PC-9 (cell line): ENCODE results near the gene SSTR3. TPM values are rescaled to one million over a fixed set of nuclear protein-coding genes. Genes with fewer than 3 reads are reported as not detected.
"Not testable (repeated sequence)": the region's sequence is repeated elsewhere in the genome, so short reads cannot be mapped to it uniquely, and the experiment has no call there.

ENCODE experiments used
- BruUV-seq: library from RNA; stranded (reverse); fragments of 400-500 nt; replicated peaks from 2 replicates; lab custom pipeline; 2021; lab: Mats Ljungman, UMichigan
- CTCF ChIA-PET: fragments of 300-600 bp; sonication (Branson Sonifier 250); formaldehyde crosslinking; loops from one replicate; lab custom pipeline; 2022; ENCODE audit warnings: antibody characterized with exemption; lab: Charles Lee
- POLR2A ChIA-PET: fragments of 300-600 bp; sonication (Branson Sonifier 250); formaldehyde crosslinking; loops from one replicate; lab custom pipeline; 2022; ENCODE audit warnings: antibody characterized with exemption; ENCODE audit not compliant: unreplicated experiment; lab: Charles Lee
- DNase-seq, 2 experiments: peaks; one replicate each; pipeline versions ENCODE4 v3.0.0 to v3.0.0-alpha.2; 2015 to 2022; ENCODE audit warnings: mixed read lengths in 1 of 2
- H2AFZ ChIP-seq: fragments of 200-600 bp; sonication (generic); 2 replicates; pipeline ENCODE4 v1.8.1; 2017; ENCODE audit warnings: antibody characterized with exemption
- H3F3A ChIP-seq: fragments of 200-600 bp; sonication (generic); 2 replicates; pipeline ENCODE4 v1.8.1; 2017; ENCODE audit warnings: antibody characterized with exemption, mild to moderate bottlenecking, low read depth; ENCODE audit not compliant: insufficient read depth
- H3K27ac ChIP-seq: fragments of 200-600 bp; sonication (generic); 2 replicates; pipeline ENCODE4 v1.6.1; 2016; ENCODE audit warnings: mixed run types
- H3K27me3 ChIP-seq: fragments of 200-600 bp; sonication (generic); 2 replicates; pipeline ENCODE4 v1.6.1; 2016; ENCODE audit warnings: low read depth, mixed run types; ENCODE audit not compliant: insufficient read depth
- H3K36me3 ChIP-seq: fragments of 200-600 bp; sonication (generic); 2 replicates; pipeline ENCODE4 v1.6.1; 2016; ENCODE audit warnings: low read depth, mixed run types
- H3K4me1 ChIP-seq: fragments of 200-600 bp; sonication (generic); replicated peaks from 2 replicates; pipeline ENCODE4 v1.6.1; 2016; ENCODE audit warnings: mixed run types; ENCODE audit not compliant: insufficient read depth
- H3K4me2 ChIP-seq: fragments of 200-600 bp; sonication (generic); 2 replicates; pipeline ENCODE4 v1.6.1; 2017; ENCODE audit warnings: mixed run types
- H3K4me3 ChIP-seq: fragments of 200-600 bp; sonication (generic); 2 replicates; pipeline ENCODE4 v1.6.1; 2016; ENCODE audit warnings: mixed run types
- H3K79me2 ChIP-seq: fragments of 200-600 bp; sonication (generic); 2 replicates; pipeline ENCODE4 v1.6.1; 2017; ENCODE audit warnings: low read depth, mixed run types
- H3K9me2 ChIP-seq: fragments of 200-600 bp; sonication (generic); 2 replicates; pipeline ENCODE4 v1.8.1; 2017; ENCODE audit warnings: mild to moderate bottlenecking; ENCODE audit not compliant: insufficient read depth
- H3K9me3 ChIP-seq: fragments of 200-600 bp; sonication (generic); 2 replicates; pipeline ENCODE4 v1.8.1; 2016; ENCODE audit warnings: low read depth; ENCODE audit not compliant: insufficient read depth
- H4K20me1 ChIP-seq: fragments of 200-600 bp; sonication (generic); 2 replicates; pipeline ENCODE4 v1.8.1; 2017; ENCODE audit not compliant: insufficient read depth
- CTCF ChIP-seq: fragments of 200-600 bp; sonication (generic); conservative IDR thresholded peaks from 2 replicates; pipeline ENCODE4 v1.6.1; 2017; ENCODE audit warnings: mixed run types, antibody characterized with exemption, mild to moderate bottlenecking, moderate library complexity
- EZH2 ChIP-seq: fragments of 200-600 bp; sonication (generic); IDR thresholded peaks from 2 replicates; pipeline ENCODE4 v1.8.0; 2017; ENCODE audit warnings: antibody characterized with exemption, low read depth
- intact Hi-C: fragments of 100-400 bp; cut with micrococcal nuclease; formaldehyde crosslinking; loops from one replicate; pipeline ENCODE4 v1.10.0; 2022; ENCODE audit not compliant: unreplicated experiment
- total RNA-seq: library from RNA; stranded (reverse); gene quantifications from 2 replicates; pipeline ENCODE4 v1.2.3, GENCODE V29; 2021

Gene SSTR3
- total RNA-seq, 1 experiment from 2014 or later = not detected

GRCh38 chr22:37173709-37174108 lies 38.6 kb downstream of the SSTR3 start:
- Histone ChIP-seq H3K9me2 (no peaks in the 10 kb centered on the region), H3K4me3 (no peak overlapping the region), H4K20me1 (no peaks in the 10 kb centered on the region), H2AFZ (no peak overlapping the region), H3F3A (peaks cover 5% of the 10 kb centered on the region; the same call in 1 of the 2 replicates), H3K4me2 (no peak overlapping the region), H3K9me3 (no peaks in the 10 kb centered on the region), H3K27ac (no peak overlapping the region), H3K79me2 (no peaks in the 10 kb centered on the region), H3K27me3 (no peaks in the 10 kb centered on the region), H3K4me1 (peaks cover 12% of the 10 kb centered on the region), H3K36me3 (no peaks in the 10 kb centered on the region)
- ChIA-PET POLR2A (interaction anchor here (0.7 kb wide), 1 partner anchor 123 kb away, joined by 3 read pairs; no protein-coding TSS in a partner anchor), CTCF (interaction anchor here (0.6 kb wide), 1 partner anchor 98 kb away, joined by 3 read pairs; no protein-coding TSS in a partner anchor)
- DNase-seq = no peak
- intact Hi-C loops = no loop called here
- TF ChIP-seq CTCF = no peak
- no peak for TF ChIP-seq EZH2
- no TSS peak for BruUV-seq

- H3K79me2 ChIP-seq = no peaks in the 10 kb centered on the region
- H3K9me2 ChIP-seq = no peaks in the 10 kb centered on the region
- H3K4me3 ChIP-seq = no peak overlapping the region
- no peak overlapping the region for H3K27ac ChIP-seq
- TF ChIP-seq EZH2 (no peak), CTCF (no peak)
- no peaks in the 10 kb centered on the region for H3F3A ChIP-seq
- no peaks in the 10 kb centered on the region for H3K4me1 ChIP-seq
- no peaks in the 10 kb centered on the region for H4K20me1 ChIP-seq
- H3K4me2 ChIP-seq = no peak overlapping the region
- POLR2A ChIA-PET = no interaction called here
- no peaks in the 10 kb centered on the region for H3K27me3 ChIP-seq
- no peaks in the 10 kb centered on the region for H3K9me3 ChIP-seq
- CTCF ChIA-PET = interaction anchor here (0.6 kb wide), 1 partner anchor 29 kb away, joined by 3 read pairs; no protein-coding TSS in a partner anchor
- DNase-seq = no peak
- intact Hi-C loops = no loop called here
- H3K36me3 ChIP-seq = no peaks in the 10 kb centered on the region
- H2AFZ ChIP-seq = no peak overlapping the region
- no TSS peak for BruUV-seq
Measured at GRCh38 chr22:37172266-37173245, 39.7 kb downstream of the SSTR3 start.

GRCh38 chr22:37171662-37172061 lies 40.6 kb downstream of the SSTR3 start:
- no peaks in the 10 kb centered on the region for H3K9me3 ChIP-seq
- no peaks in the 10 kb centered on the region for H4K20me1 ChIP-seq
- no peaks in the 10 kb centered on the region for H3F3A ChIP-seq
- no peak overlapping the region for H3K27ac ChIP-seq
- no peak overlapping the region for H3K4me3 ChIP-seq
- H3K79me2 ChIP-seq = no peaks in the 10 kb centered on the region
- intact Hi-C loops = no loop called here
- no peaks in the 10 kb centered on the region for H3K36me3 ChIP-seq
- ChIA-PET CTCF (interaction anchor here (0.6 kb wide), 1 partner anchor 30 kb away, joined by 3 read pairs; no protein-coding TSS in a partner anchor), POLR2A (no interaction called here)
- no TSS peak for BruUV-seq
- H3K9me2 ChIP-seq = no peaks in the 10 kb centered on the region
- no peaks in the 10 kb centered on the region for H3K27me3 ChIP-seq
- DNase-seq = no peak
- H3K4me2 ChIP-seq = no peak overlapping the region
- H2AFZ ChIP-seq = no peak overlapping the region
- TF ChIP-seq EZH2 (no peak), CTCF (no peak)
- peaks cover 7% of the 10 kb centered on the region; the same call in 1 of the 2 replicates for H3K4me1 ChIP-seq

DNA sequence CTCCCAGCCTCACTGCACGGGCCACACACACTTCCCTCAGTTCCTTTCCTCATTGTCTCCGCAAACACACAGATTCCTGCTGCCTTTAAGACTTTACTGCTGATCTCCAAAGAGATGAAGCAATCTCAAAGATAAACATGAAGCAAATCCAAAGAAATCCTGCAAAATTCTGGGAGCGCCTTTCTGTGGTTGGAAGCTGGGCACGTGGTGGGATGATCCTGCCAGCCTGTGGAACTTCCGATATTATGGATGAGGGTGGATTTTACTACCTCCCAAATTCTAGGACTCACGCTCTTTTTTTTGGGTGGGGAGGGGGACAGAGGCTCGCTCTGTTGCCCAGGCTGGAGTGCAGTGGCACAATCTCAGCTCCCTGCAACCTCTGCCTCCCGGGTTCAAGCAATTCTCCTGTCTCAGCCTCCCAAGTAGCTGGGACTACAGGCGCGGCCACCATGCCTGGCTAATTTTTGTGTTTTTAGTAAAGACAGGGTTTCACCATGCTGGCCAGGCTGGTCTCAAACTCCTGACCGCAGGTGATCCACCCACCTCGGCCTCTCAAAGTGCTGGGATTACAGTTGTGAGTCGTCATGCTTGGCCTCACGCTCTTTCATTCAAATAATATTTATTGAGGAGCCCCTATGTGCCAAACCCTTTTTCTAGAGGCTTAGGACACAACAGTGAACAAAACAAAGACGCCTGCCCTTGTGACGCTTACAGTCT lies 41.4 kb downstream of the SSTR3 start:
- H4K20me1 ChIP-seq, H2AFZ ChIP-seq, H3K4me3 ChIP-seq, intact Hi-C loops, DNase-seq, H3K4me2 ChIP-seq, CTCF ChIA-PET, H3K36me3 ChIP-seq, BruUV-seq, H3F3A ChIP-seq, H3K4me1 ChIP-seq, POLR2A ChIA-PET, H3K9me2 ChIP-seq, H3K27me3 ChIP-seq, H3K27ac ChIP-seq, H3K9me3 ChIP-seq, H3K79me2 ChIP-seq: not testable (repeated sequence)
